Heart right ventricle (tissue), 16 donors: Measurements from ENCODE around the gene VDR. TPM values are rescaled to one million over a fixed set of nuclear protein-coding genes. Genes with fewer than 3 reads are reported as not detected.

ENCODE experiments used
- ATAC-seq, 8 donors: fragments of 200-7000 bp; cut with Tn5 transposase; one replicate each; pipeline ENCODE4 v1.9.1; 2020; ENCODE audit warnings: mild to moderate bottlenecking in 8 of 8, moderate library complexity in 8 of 8, moderate number of reproducible peaks in 1 of 8
- DNase-seq, 2 donors: peaks; one replicate each; pipeline ENCODE4 v3.0.0-alpha.2; 2020
- H3K27ac ChIP-seq, 10 donors: fragments of 200-600 bp; sonication (generic) in 2 of 10; one replicate each; pipeline versions ENCODE4 v1.5.0 to v1.8.0; 2020 to 2022; ENCODE audit warnings: mild to moderate bottlenecking in 3 of 10
- H3K27me3 ChIP-seq, 7 donors: fragments of 200-600 bp; one replicate each; pipeline ENCODE4 v1.8.0; 2021 to 2022; ENCODE audit warnings: mild to moderate bottlenecking in 2 of 7
- H3K36me3 ChIP-seq, 9 donors: fragments of 200-600 bp; sonication (generic) in 1 of 9; one replicate each; pipeline versions ENCODE4 v1.5.0 to v1.8.0; 2020 to 2022; ENCODE audit warnings: mild to moderate bottlenecking in 2 of 9
- H3K4me1 ChIP-seq, 9 donors: fragments of 200-600 bp; sonication (generic) in 1 of 9; one replicate each; pipeline versions ENCODE4 v1.5.0 to v1.8.0; 2020 to 2022; ENCODE audit warnings: mild to moderate bottlenecking in 4 of 9
- H3K4me3 ChIP-seq, 10 donors: fragments of 200-600 bp; sonication (generic) in 2 of 10; one replicate each; pipeline versions ENCODE4 v1.5.0 to v1.8.0; 2020 to 2022; ENCODE audit warnings: mild to moderate bottlenecking in 7 of 10, moderate library complexity in 2 of 10
- H3K9me3 ChIP-seq, 11 donors: fragments of 200-600 bp in 10 of 11; sonication (generic) in 2 of 11; one replicate each; pipeline versions ENCODE4 v1.5.0 to v1.8.0; 2013 to 2022; ENCODE audit warnings: mild to moderate bottlenecking in 2 of 11, control low read depth in 1 of 11, moderate library complexity in 1 of 11
- WGBS, 2 donors: extraction: QIAGEN DNeasy Blood & Tissue Kit; methylation state at CpG; one replicate each; pipeline ENCODE4 v1.1.7; 2013; ENCODE audit warnings: inconsistent platforms in 1 of 2; 5-methylcytosine and 5-hydroxymethylcytosine counted together
- intact Hi-C, 10 donors: fragments of 100-400 bp; cut with DNase I; formaldehyde crosslinking; loops; one replicate each; pipeline versions ENCODE4 v1.11.1 to v1.14.2; 2022
- polyA plus RNA-seq, 2 donors: library from polyadenylated mRNA; stranded (reverse); fragments of 200-250 nt; gene quantifications; one replicate each; pipeline ENCODE4 v1.2.3, GENCODE V29; 2013
- total RNA-seq, 10 donors: library from RNA; stranded (reverse); fragmentation: NEBNext Ultra II Directional in 3 of 10; extraction: Animal tissue kit (Norgen Biotek cat#: 25700) in 3 of 10; gene quantifications; one replicate each; pipeline versions ENCODE4 v1.2.1 to v1.2.4, GENCODE V29; 2021 to 2023
- TF ChIP-seq, protein P1 (sequence below), 9 donors: fragments of 200-600 bp; sonication (generic) in 2 of 9; IDR thresholded peaks; one replicate each; pipeline versions ENCODE4 v1.5.0 to v1.8.0; 2021 to 2022; ENCODE audit warnings: antibody characterized with exemption in 9 of 9, mild to moderate bottlenecking in 5 of 9, moderate library complexity in 1 of 9
- donor health status: Arrhythmogenic right ventricular cardiomyopathy.
- donor health status: ischemic (EF 13 %, LVEDD 7.1; RV severe dilation, severe dysfunction).
- donor health status: healthy with polysubstance abuse.
- donor health status: DM: no; HTN: yes; CAD: no.
- donor health status: DM: no; HTN: no; CAD: no.
- donor health status: ischemic (EF 25% LVEDD 6.9; RV normal size, moderate dysfunction).
- donor health status: ischemic (EF 25% LVEDD 5.7; RV mildly dilated, moderate dysfunction).
- donor health status: healthy.
- donor health status: DM: yes; HTN: yes; CAD: no.
- donor health status: Ischemic cardiomyopathy.
- donor health status: ischemic (EF 35%, LVEDD 5.7; RV mildly dilated, moderate dysfunction).
- donor health status: nonischemic (EF 11% LVEDD 7.7; RV severe dilation, severe dysfunction).
- donor health status: DM: yes; HTN: yes; CAD: no.
- donor health status: PGD.
- donor health status: ischemic (EF 29% LVEDD 5.4; RV normal size, mild dysfunction).
- donor health status: nonischemic (EF 23%, LVEDD 6.1; RV moderate dilation, normal function).

VDR gene
- total and polyA plus RNA-seq, 12 donors, result 0.08 to 3.0 (median 0.31) TPM

DNA sequence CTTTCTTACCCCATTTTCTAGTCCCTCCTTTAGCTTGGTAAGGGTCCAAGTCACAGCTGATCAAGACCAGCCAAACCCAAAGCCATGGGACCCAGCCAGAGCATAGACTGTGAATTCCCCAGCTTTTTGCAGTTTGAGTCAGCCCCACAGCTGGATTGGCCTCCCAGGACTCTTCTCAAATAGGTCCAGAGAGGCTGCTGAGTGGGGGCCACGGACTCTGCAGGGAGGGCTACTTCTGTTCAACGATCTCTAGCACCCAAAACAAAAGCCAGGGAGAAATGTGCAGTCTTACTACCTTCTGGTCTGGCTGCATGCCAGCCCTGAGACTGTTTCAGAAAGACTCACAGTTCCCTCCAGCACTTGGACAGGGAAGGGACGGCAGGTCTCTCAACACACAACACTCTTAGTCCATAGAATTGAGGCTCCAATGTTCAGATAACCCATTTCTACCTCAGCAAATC, 1.6 kb downstream of the VDR start:
- Histone ChIP-seq H3K4me3 (peak overlapping the region in 1 of 10 donors; percentile 72), H3K27me3 (peaks cover 0 to 47% (median 30%) of the 10 kb centered on the region in 7 donors), H3K36me3 (peaks cover 0 to 5% (median 0%) of the 10 kb centered on the region in 9 donors), H3K27ac (peak overlapping the region in 1 of 10 donors; percentile 85), H3K9me3 (no peaks in the 10 kb centered on the region), H3K4me1 (peaks cover 3 to 57% (median 19%) of the 10 kb centered on the region in 9 donors)
- TF ChIP-seq, protein P1, sequence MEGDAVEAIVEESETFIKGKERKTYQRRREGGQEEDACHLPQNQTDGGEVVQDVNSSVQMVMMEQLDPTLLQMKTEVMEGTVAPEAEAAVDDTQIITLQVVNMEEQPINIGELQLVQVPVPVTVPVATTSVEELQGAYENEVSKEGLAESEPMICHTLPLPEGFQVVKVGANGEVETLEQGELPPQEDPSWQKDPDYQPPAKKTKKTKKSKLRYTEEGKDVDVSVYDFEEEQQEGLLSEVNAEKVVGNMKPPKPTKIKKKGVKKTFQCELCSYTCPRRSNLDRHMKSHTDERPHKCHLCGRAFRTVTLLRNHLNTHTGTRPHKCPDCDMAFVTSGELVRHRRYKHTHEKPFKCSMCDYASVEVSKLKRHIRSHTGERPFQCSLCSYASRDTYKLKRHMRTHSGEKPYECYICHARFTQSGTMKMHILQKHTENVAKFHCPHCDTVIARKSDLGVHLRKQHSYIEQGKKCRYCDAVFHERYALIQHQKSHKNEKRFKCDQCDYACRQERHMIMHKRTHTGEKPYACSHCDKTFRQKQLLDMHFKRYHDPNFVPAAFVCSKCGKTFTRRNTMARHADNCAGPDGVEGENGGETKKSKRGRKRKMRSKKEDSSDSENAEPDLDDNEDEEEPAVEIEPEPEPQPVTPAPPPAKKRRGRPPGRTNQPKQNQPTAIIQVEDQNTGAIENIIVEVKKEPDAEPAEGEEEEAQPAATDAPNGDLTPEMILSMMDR (IDR thresholded peaks at IDR 0.05), result no peak
- ATAC-seq (no peak), DNase-seq (no peak)
- 60 to 70% methylated on average over 3 of the region's 3 CpGs for WGBS, 2 donors
- intact Hi-C loops, result loop anchor here in 2 of 10 donors (10.0 kb wide), 2 partner anchors 52 to 262 kb away; no protein-coding TSS in a partner anchor

DNA sequence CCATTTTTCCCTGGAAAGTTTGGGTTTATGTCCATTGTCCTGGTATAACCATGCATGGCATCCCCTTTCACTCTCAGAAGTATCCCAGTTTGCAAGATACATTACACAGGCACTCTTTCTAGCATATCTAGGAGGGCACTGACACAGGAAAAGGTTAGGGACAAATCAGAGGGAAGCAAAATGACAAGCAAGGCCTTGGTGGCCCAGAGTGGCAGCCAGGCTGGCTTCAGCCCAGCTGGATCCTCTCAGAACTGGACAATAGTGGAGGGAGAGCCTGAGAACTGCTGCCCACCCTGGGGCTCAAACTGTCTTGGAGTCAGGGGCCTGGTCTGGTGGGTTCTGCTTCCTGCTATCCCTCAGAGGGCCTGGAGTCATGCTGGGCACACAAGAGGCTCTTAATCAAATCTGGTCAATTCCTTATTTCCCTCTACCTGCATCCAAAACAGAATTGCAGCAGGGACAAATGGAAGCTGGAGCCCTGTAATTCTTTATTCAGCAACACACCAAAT, 2.6 kb downstream of the VDR start:
- ATAC-seq (no peak), DNase-seq (no peak)
- H3K27ac ChIP-seq, result no peak overlapping the region
- intact Hi-C loops, result loop anchor here in 2 of 10 donors (10.0 kb wide), 2 partner anchors 53 to 263 kb away; no protein-coding TSS in a partner anchor
- H3K9me3 ChIP-seq, result no peaks in the 10 kb centered on the region
- H3K4me3 ChIP-seq, result no peak overlapping the region
- peaks cover 0 to 51% (median 32%) of the 10 kb centered on the region in 7 donors for H3K27me3 ChIP-seq
- H3K36me3 ChIP-seq, result peaks cover 0 to 5% (median 0%) of the 10 kb centered on the region in 9 donors
- TF ChIP-seq, protein P1 (IDR thresholded peaks at IDR 0.05), result no peak
- H3K4me1 ChIP-seq, result peaks cover 3 to 58% (median 19%) of the 10 kb centered on the region in 9 donors

DNA sequence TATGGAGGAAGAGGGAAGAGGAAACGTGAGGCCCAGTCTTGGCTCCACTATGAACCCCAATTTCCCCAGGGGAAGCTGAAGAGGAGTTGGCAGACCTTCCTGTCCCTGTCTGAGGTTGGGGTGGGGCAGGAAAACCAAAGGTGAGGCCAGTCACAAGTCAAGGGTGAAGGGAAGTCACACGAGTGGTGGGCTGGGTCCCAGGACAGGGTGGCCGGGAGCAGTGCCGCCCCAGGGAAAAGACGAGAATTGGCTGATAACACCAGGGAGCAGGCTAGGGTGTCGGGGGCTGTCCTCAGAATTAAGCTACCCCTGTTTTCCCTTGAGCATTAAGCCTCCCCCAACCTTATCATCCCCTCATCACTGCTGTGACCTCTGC, 3.1 kb downstream of the VDR start:
- 77 to 79% methylated on average over 6 of the region's 6 CpGs for WGBS, 2 donors

DNA sequence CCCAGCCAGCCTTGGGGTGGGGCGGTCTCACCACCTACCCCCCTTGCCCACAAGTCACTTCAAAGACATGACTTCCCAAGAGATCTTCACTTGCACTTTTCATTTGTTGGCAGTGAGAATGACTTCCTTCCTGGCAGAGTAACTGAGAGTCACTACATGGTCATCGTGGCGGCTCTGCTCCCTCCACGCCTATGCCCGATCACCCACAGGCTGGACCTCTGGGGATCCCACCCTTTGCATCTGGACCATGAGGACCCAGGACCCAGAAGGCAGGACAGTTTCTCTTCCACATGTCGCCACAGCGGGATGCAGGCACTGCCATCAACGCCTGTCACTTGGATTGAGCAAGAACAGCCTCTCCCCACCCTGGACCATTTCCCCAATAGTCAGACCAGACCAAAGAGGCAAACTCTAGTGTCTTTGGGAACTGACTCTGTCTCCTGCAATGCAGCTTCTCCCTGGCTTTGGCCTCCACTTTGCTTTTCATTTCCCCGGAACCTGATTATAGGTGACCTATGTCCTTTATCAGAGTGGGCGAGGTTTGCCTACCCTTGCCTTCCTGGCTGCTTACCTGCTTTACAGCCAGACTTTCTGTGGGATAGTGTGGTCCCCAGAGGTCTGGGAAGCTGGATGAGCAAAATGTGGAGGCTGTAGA, 3.6 kb downstream of the VDR start:
- DNase-seq, result no peak
- no peak for ATAC-seq
- Histone ChIP-seq H3K27me3 (peaks cover 0 to 51% (median 33%) of the 10 kb centered on the region in 7 donors), H3K9me3 (no peaks in the 10 kb centered on the region), H3K4me1 (peaks cover 3 to 67% (median 19%) of the 10 kb centered on the region in 9 donors), H3K27ac (peak overlapping the region in 1 of 10 donors; percentile 41), H3K36me3 (peaks cover 0 to 5% (median 0%) of the 10 kb centered on the region in 9 donors), H3K4me3 (no peak overlapping the region)
- TF ChIP-seq, protein P1 (IDR thresholded peaks at IDR 0.05), result no peak
- intact Hi-C loops, result loop anchor here in 3 of 10 donors (2.0 to 10.0 kb wide), 3 partner anchors 48 to 264 kb away; no protein-coding TSS in a partner anchor
- 77 to 81% methylated on average over 10 of the region's 10 CpGs for WGBS, 2 donors

More for the DNA sequence above, 3.1 kb downstream of the VDR start:
- Histone ChIP-seq H3K4me3 (no peak overlapping the region), H3K27ac (peak overlapping the region in 1 of 10 donors; percentile 41), H3K27me3 (peaks cover 0 to 51% (median 35%) of the 10 kb centered on the region in 7 donors), H3K36me3 (peaks cover 0 to 5% (median 0%) of the 10 kb centered on the region in 9 donors), H3K4me1 (peaks cover 3 to 63% (median 19%) of the 10 kb centered on the region in 9 donors), H3K9me3 (no peaks in the 10 kb centered on the region)
- intact Hi-C loops, result loop anchor here in 3 of 10 donors (2.0 to 10.0 kb wide), 3 partner anchors 47 to 263 kb away; no protein-coding TSS in a partner anchor
- DNase-seq (no peak), ATAC-seq (no peak)
- TF ChIP-seq, protein P1 (IDR thresholded peaks at IDR 0.05), result no peak
